Breast epithelium (tissue), 3 donors: ENCODE data around the gene CHRNB2.

Experiments
- POLR2A ChIP-seq: fragments of 450-650 bp; IDR thresholded peaks from one replicate; pipeline ENCODE4 v1.6.1; 2016; ENCODE audit warnings: antibody characterized with exemption, mild to moderate bottlenecking, moderate library complexity
- POLR2AphosphoS5 ChIP-seq, 3 donors: sonication (generic); formaldehyde crosslinking; IDR thresholded peaks; one replicate each; pipeline ENCODE4 v1.6.1; 2017; ENCODE audit warnings: antibody characterized with exemption in 3 of 3
- TF ChIP-seq, protein P1 (sequence below), 3 donors: fragments of 450-650 bp; IDR thresholded peaks; one replicate each; pipeline ENCODE4 v1.5.1; 2016 to 2017; ENCODE audit warnings: antibody characterized with exemption in 3 of 3, mild to moderate bottlenecking in 3 of 3, moderate library complexity in 3 of 3

DNA sequence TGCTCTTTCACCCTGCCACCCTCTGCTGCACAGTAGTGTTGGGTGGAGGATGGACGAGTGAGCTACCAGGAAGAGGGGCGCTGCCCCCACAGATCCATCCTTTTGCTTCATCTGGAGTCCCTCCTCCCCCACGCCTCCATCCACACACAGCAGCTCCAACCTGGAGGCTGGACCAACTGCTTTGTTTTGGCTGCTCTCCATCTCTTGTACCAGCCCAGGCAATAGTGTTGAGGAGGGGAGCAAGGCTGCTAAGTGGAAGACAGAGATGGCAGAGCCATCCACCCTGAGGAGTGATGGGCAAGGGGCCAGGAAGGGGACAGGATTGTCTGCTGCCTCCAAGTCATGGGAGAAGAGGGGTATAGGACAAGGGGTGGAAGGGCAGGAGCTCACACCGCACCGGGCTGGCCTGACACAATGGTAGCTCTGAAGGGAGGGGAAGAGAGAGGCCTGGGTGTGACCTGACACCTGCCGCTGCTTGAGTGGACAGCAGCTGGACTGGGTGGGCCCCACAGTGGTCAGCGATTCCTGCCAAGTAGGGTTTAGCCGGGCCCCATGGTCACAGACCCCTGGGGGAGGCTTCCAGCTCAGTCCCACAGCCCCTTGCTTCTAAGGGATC lies 8.5 kb downstream of the CHRNB2 start:
- TF ChIP-seq, protein P1, sequence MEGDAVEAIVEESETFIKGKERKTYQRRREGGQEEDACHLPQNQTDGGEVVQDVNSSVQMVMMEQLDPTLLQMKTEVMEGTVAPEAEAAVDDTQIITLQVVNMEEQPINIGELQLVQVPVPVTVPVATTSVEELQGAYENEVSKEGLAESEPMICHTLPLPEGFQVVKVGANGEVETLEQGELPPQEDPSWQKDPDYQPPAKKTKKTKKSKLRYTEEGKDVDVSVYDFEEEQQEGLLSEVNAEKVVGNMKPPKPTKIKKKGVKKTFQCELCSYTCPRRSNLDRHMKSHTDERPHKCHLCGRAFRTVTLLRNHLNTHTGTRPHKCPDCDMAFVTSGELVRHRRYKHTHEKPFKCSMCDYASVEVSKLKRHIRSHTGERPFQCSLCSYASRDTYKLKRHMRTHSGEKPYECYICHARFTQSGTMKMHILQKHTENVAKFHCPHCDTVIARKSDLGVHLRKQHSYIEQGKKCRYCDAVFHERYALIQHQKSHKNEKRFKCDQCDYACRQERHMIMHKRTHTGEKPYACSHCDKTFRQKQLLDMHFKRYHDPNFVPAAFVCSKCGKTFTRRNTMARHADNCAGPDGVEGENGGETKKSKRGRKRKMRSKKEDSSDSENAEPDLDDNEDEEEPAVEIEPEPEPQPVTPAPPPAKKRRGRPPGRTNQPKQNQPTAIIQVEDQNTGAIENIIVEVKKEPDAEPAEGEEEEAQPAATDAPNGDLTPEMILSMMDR (IDR thresholded peaks at IDR 0.05), result no peak
- TF ChIP-seq POLR2A (no peak), POLR2AphosphoS5 (IDR thresholded peaks at IDR 0.05) (no peak)
